Measurements from ENCODE around the gene OR5I1.
"Not testable (repeated sequence)": the region's sequence is repeated elsewhere in the genome, so short reads cannot be mapped to it uniquely, and the experiment has no call there.

The OR5I1 gene

DNA sequence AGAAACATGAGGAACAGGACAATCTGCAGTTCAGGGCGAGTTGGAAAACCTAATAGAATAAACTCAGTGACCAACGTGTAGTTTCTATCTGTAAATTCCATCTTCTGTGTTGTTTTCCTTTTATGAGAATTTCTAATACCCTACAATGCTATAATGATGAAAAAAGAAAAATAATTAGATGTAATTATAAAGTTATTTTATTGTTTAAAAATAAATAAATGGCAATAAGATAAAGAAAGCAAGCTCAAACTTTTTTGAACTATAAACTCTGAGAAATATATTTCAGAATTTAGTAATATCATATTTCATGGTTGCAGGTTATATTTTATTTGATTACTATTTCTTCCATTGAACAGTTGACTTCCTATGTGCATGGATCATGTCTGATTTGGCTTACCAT is at the start of gene OR5I1:
OR5I1 (minus strand) TSS at position 101 of the 400 bp plus-strand sequence; CDS start at position 101, 0 bp downstream.
- in situ Hi-C loops (cut with MboI; ENCODE audit: low sequenced_read_pairs), result no loop called here

GRCh38 chr11:55970935-55971334 is 34.7 kb upstream of the OR5I1 start:
- in situ Hi-C loops (cut with MboI; ENCODE audit: low sequenced_read_pairs), result no loop called here

DNA sequence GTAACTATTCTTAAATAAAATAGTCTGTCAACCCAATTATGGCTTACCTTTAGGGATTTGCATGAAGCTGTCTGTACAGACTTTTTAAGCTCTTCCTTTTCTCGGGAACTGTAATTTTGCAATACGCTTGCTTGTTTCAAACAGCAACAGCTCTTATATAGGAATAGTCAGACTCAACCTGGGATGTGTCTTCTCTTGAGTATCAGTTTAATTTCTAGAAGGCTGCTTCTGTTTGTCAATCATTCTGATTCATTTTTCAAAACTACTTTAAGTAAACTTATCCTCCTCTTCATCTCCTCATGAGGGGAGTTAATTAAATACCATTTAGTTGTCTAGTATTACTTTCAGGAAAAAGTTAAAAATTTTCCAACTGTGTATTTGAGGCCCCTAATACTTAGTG is 33.6 kb upstream of the OR5I1 start, which contains the start of gene OR10AG1:
OR10AG1 (minus strand) TSS at position 101 of the 400 bp plus-strand sequence; CDS start at position 63, 38 bp downstream.
- in situ Hi-C loops (cut with MboI; ENCODE audit: low sequenced_read_pairs), result no loop called here

GRCh38 chr11:55967914-55968313 is 31.7 kb upstream of the OR5I1 start:
- in situ Hi-C loops (cut with MboI; ENCODE audit: low sequenced_read_pairs), result no loop called here

- in situ Hi-C loops (cut with MboI; ENCODE audit: low sequenced_read_pairs), result no loop called here
Observed at GRCh38 chr11:55966391-55966790, 30.2 kb upstream of the OR5I1 start.

DNA sequence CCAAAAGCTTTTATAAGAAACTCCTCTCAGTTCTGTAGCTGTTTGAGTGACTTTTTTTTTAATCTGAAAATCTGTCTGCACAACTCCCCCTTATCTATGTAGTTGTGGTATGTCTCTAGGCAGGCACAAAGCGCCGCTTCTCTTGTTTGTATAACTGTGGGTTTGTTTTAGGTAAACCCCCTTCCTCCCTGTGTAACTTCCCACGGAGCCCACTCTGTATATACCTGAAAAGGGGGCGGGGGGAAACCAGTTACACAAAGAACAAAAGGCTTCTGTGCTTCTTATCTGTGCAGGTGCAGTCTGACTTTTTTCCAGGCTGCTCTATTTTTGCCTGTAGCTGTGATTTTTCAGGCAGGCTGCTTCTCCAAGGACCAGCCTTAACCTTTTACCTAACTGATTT is 20.3 kb upstream of the OR5I1 start:
- in situ Hi-C loops (cut with MboI; ENCODE audit: low sequenced_read_pairs), result no loop called here

DNA sequence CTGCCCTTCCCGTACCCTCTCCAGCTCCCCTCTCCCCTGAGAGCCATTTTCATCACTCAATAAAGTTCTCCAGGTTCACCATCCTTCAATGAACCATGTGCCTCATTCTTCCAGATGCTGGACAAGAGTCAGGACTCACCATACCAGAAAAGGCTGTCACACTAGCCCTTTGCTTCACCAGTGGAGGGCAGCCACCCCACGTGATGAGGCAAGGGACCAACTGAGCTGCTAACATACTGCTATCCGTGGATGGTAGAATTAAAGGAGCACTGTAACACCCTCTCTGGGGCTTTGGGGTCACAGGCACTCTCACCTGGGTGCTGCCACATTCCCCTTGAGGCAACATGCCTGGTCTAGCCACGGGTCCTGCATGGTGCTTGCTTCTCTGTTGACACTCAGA is 13.1 kb upstream of the OR5I1 start:
- in situ Hi-C loops (cut with MboI; ENCODE audit: low sequenced_read_pairs), result no loop called here

- in situ Hi-C loops (cut with MboI; ENCODE audit: low sequenced_read_pairs), result no loop called here
Observed at GRCh38 chr11:55942785-55943392, 6.7 kb upstream of the OR5I1 start.

- in situ Hi-C loops (cut with MboI; ENCODE audit: low sequenced_read_pairs), result no loop called here
Observed at GRCh38 chr11:55920537-55920936, 15.7 kb downstream of the OR5I1 start.

- in situ Hi-C loops (cut with MboI; ENCODE audit: low sequenced_read_pairs), result no loop called here
Observed at GRCh38 chr11:55914482-55914881, 21.7 kb downstream of the OR5I1 start, which contains the start of gene OR5W2. OR5W2 (minus strand) TSS chr11:55914582; CDS start chr11:55914582, 0 bp downstream.

- in situ Hi-C loops (cut with MboI; ENCODE audit: low sequenced_read_pairs), result no loop called here
Observed at GRCh38 chr11:55902308-55902707, 33.9 kb downstream of the OR5I1 start.

GRCh38 chr11:55895216-55895615 is 41.0 kb downstream of the OR5I1 start:
- in situ Hi-C loops (cut with MboI; ENCODE audit: low sequenced_read_pairs), result no loop called here

GRCh38 chr11:55885481-55885880 is 50.7 kb downstream of the OR5I1 start:
- in situ Hi-C loops (cut with MboI; ENCODE audit: low sequenced_read_pairs), result not testable (repeated sequence)

Measured in hTERT RPE-1 (cell line).